SK-N-SH (cell line): ENCODE measurements around the gene C3orf20. TPM values are rescaled to one million over a fixed set of nuclear protein-coding genes. Genes with fewer than 3 reads are reported as not detected.

Experiments
- CTCF ChIA-PET: fragments of 300-600, 350-600 bp; formaldehyde crosslinking; extraction: SDS; loops from one replicate; lab custom pipeline; 2021; lab: Yijun Ruan, JAX
- POLR2A ChIA-PET: fragments of 350-600 bp; sonication (Branson Sonifier 250); formaldehyde crosslinking; extraction: SDS; loops from one replicate; lab custom pipeline; 2020; ENCODE audit warnings: antibody characterized with exemption, inconsistent platforms; lab: Yijun Ruan, JAX
- DNase-seq: peaks from one replicate; pipeline ENCODE4 v3.0.0; 2012
- H2AFZ ChIP-seq: fragments of 200-600 bp; sonication (generic); 2 replicates; pipeline ENCODE4 v1.8.1; 2016; ENCODE audit warnings: antibody characterized with exemption, mild to moderate bottlenecking, low read depth
- H3F3A ChIP-seq: fragments of 200-600 bp; sonication (generic); replicated peaks from 2 replicates; pipeline ENCODE3; 2016; ENCODE audit warnings: antibody characterized with exemption, mild to moderate bottlenecking; ENCODE audit not compliant: insufficient read depth
- H3K27ac ChIP-seq, 2 experiments: fragments of 200-500 bp in 1 of 2; fragments of 200-600 bp in 1 of 2; sonication (Bioruptor generic) in 1 of 2; sonication (generic), shearing (Covaris generic) in 1 of 2; 2 replicates each; pipeline versions ENCODE4 v1.5.1 to v1.6.1; 2014 to 2016; ENCODE audit warnings: low read depth in 2 of 2, inconsistent platforms in 1 of 2, low read length in 1 of 2, mild to moderate bottlenecking in 1 of 2, mixed read lengths in 1 of 2
- H3K27me3 ChIP-seq: fragments of 200-600 bp; sonication (generic), shearing (Covaris generic); 2 replicates; pipeline ENCODE4 v1.6.1; 2016; ENCODE audit warnings: mixed run types; ENCODE audit not compliant: insufficient read depth
- H3K36me3 ChIP-seq, 2 experiments: fragments of 200-500 bp in 1 of 2; fragments of 200-600 bp in 1 of 2; sonication (Bioruptor generic) in 1 of 2; sonication (generic) in 1 of 2; replicated peaks in 1 of 2; 2 replicates each; pipeline versions ENCODE3 to v1.5.1; 2014 to 2016; ENCODE audit warnings: low read length in 1 of 2, mild to moderate bottlenecking in 1 of 2; ENCODE audit not compliant: insufficient read depth in 2 of 2, control insufficient read depth in 1 of 2
- H3K4me1 ChIP-seq, 2 experiments: fragments of 200-500 bp in 1 of 2; fragments of 200-600 bp in 1 of 2; sonication (Bioruptor generic) in 1 of 2; sonication (generic), shearing (Covaris generic) in 1 of 2; 2 replicates each; pipeline versions ENCODE4 v1.5.1 to v1.6.1; 2014 to 2016; ENCODE audit warnings: low read depth in 1 of 2, low read length in 1 of 2, mixed run types in 1 of 2; ENCODE audit not compliant: insufficient read depth in 2 of 2, control insufficient read depth in 1 of 2
- H3K4me2 ChIP-seq: fragments of 200-600 bp; sonication (generic), shearing (Covaris generic); 2 replicates; pipeline ENCODE4 v1.6.1; 2017; ENCODE audit warnings: mixed run types
- H3K4me3 ChIP-seq, 2 experiments: fragments of 200-500 bp in 1 of 2; fragments of 200-600 bp in 1 of 2; sonication (Bioruptor generic) in 1 of 2; sonication (generic), shearing (Covaris generic) in 1 of 2; 2 replicates each; pipeline versions ENCODE4 v1.5.1 to v1.8.1; 2014 to 2016; ENCODE audit warnings: low read depth in 2 of 2, inconsistent platforms in 1 of 2, low read length in 1 of 2, mild to moderate bottlenecking in 1 of 2, mixed read lengths in 1 of 2, moderate library complexity in 1 of 2
- H3K79me2 ChIP-seq: fragments of 200-600 bp; sonication (generic); 2 replicates; pipeline ENCODE4 v1.8.1; 2017; ENCODE audit warnings: mild to moderate bottlenecking; ENCODE audit not compliant: insufficient read depth
- H3K9ac ChIP-seq: fragments of 200-600 bp; sonication (generic); 2 replicates; pipeline ENCODE4 v1.6.1; 2017; ENCODE audit warnings: mixed run types
- H3K9me2 ChIP-seq: fragments of 200-600 bp; sonication (generic); 2 replicates; pipeline ENCODE4 v1.6.1; 2017; ENCODE audit warnings: mixed run types
- H3K9me3 ChIP-seq: fragments of 200-600 bp; sonication (generic); 2 replicates; pipeline ENCODE4 v1.6.1; 2017; ENCODE audit warnings: mixed run types, mild to moderate bottlenecking, moderate library complexity
- H4K20me1 ChIP-seq: fragments of 200-600 bp; sonication (generic); 2 replicates; pipeline ENCODE4 v1.6.1; 2017; ENCODE audit warnings: mild to moderate bottlenecking, mixed run types; ENCODE audit not compliant: insufficient read depth
- CHD2 ChIP-seq: fragments of 150-350 bp; IDR thresholded peaks from 2 replicates; pipeline ENCODE4 v1.6.1; 2018; ENCODE audit warnings: low read length; ENCODE audit not compliant: partially characterized antibody
- CTCF ChIP-seq: fragments of 200-600 bp; sonication (generic); IDR thresholded peaks from 2 replicates; pipeline ENCODE4 v1.6.1; 2017; ENCODE audit warnings: antibody characterized with exemption, mild to moderate bottlenecking, moderate library complexity
- ELF1 ChIP-seq: IDR thresholded peaks from 2 replicates; pipeline ENCODE4 v1.4.0; 2012
- EP300 ChIP-seq, 2 experiments: IDR thresholded peaks; 2 replicates each; pipeline versions ENCODE4 v1.4.0 to v1.6.1; 2012; ENCODE audit warnings: borderline replicate concordance in 1 of 2, low read depth in 1 of 2, low read length in 1 of 2
- EZH2phosphoT487 ChIP-seq: fragments of 200-600 bp; sonication (generic); IDR thresholded peaks from 2 replicates; pipeline ENCODE4 v1.6.1; 2017; ENCODE audit warnings: low read depth, mixed run types, mild to moderate bottlenecking, antibody characterized with exemption, moderate library complexity, borderline replicate concordance
- FOSL2 ChIP-seq: IDR thresholded peaks from 2 replicates; pipeline ENCODE4 v1.4.0; 2012; ENCODE audit warnings: low read depth, mild to moderate bottlenecking, moderate library complexity, borderline replicate concordance
- MAX ChIP-seq: IDR thresholded peaks from 2 replicates; pipeline ENCODE4 v1.4.0; 2012; ENCODE audit warnings: low read depth
- NFIC ChIP-seq: IDR thresholded peaks from 2 replicates; pipeline ENCODE4 v1.4.0; 2012; ENCODE audit warnings: borderline replicate concordance
- NRF1 ChIP-seq: IDR thresholded peaks from 2 replicates; pipeline ENCODE4 v1.6.1; 2012; ENCODE audit warnings: low read depth, mild to moderate bottlenecking, low read length
- PBX3 ChIP-seq: IDR thresholded peaks from 2 replicates; pipeline ENCODE4; 2012
- RAD21 ChIP-seq: IDR thresholded peaks from 2 replicates; pipeline ENCODE4 v1.6.1; 2012; ENCODE audit warnings: mild to moderate bottlenecking, low read length
- RCOR1 ChIP-seq: fragments of 150-350 bp; IDR thresholded peaks from 2 replicates; pipeline ENCODE4 v1.6.1; 2017; ENCODE audit warnings: antibody characterized with exemption, low read length
- REST ChIP-seq: IDR thresholded peaks from 2 replicates; pipeline ENCODE4 v1.6.1; 2012; ENCODE audit warnings: mild to moderate bottlenecking, low read depth, low read length, moderate library complexity
- RXRA ChIP-seq: IDR thresholded peaks from 2 replicates; pipeline ENCODE4 v1.4.0; 2012; ENCODE audit warnings: low read depth, mild to moderate bottlenecking, borderline replicate concordance
- SMC3 ChIP-seq: IDR thresholded peaks from 2 replicates; pipeline ENCODE4 v1.6.1; 2012; ENCODE audit warnings: low read depth, low read length, improper control_type of control experiment
- WGBS: methylation state at CpG from one replicate; pipeline ENCODE4 v1.1.6; 2017; ENCODE audit warnings: low lambda C conversion rate; 5-methylcytosine and 5-hydroxymethylcytosine counted together
- polyA plus RNA-seq, 3 experiments: library from polyadenylated mRNA; depleted of rRNA; stranded (reverse); fragments of >200 nt; gene quantifications; 2 replicates each; pipeline ENCODE4 v1.2.3, GENCODE V29; 2012

The C3orf20 gene
- polyA plus RNA-seq, 1 of the 3 experiments (the other 2 are of a cell fraction), result not detected

- no peak overlapping the region for H3K4me2 ChIP-seq
- no peak overlapping the region for H3K9ac ChIP-seq
- no peaks in the 10 kb centered on the region for H3K9me3 ChIP-seq
- peaks cover 0 to 4% of the 10 kb centered on the region in 2 experiments; a peak in 1 of 4 replicates for H3K4me1 ChIP-seq
- WGBS, result no CpG with 5 or more reads among the region's 9 CpGs
- no peaks in the 10 kb centered on the region for H4K20me1 ChIP-seq
- no peaks in the 10 kb centered on the region for H3K9me2 ChIP-seq
- ChIA-PET CTCF (interaction anchor here (0.6 to 9.1 kb wide), 9 partner anchors 8 to 416 kb away, joined by 3 to 134 read pairs (median 10); no protein-coding TSS in a partner anchor), POLR2A (no interaction called here)
- H3K4me3 ChIP-seq, result no peak overlapping the region
- no peak overlapping the region for H2AFZ ChIP-seq
- DNase-seq, result no peak
- no peaks in the 10 kb centered on the region for H3K36me3 ChIP-seq
- no peak for TF ChIP-seq REST
- no peak overlapping the region for H3K27ac ChIP-seq
- H3K79me2 ChIP-seq, result no peaks in the 10 kb centered on the region
- no peaks in the 10 kb centered on the region for H3K27me3 ChIP-seq
- H3F3A ChIP-seq, result no peaks in the 10 kb centered on the region
Observed at GRCh38 chr3:14792691-14793121, 117.8 kb downstream of the C3orf20 start.

- Histone ChIP-seq H4K20me1 (no peaks in the 10 kb centered on the region), H3K9ac (no peak overlapping the region), H3F3A (no peaks in the 10 kb centered on the region), H3K36me3 (no peaks in the 10 kb centered on the region), H3K27me3 (no peaks in the 10 kb centered on the region), H3K4me3 (no peak overlapping the region), H2AFZ (no peak overlapping the region), H3K4me2 (no peak overlapping the region), H3K27ac (no peak overlapping the region), H3K79me2 (no peaks in the 10 kb centered on the region), H3K9me2 (no peaks in the 10 kb centered on the region), H3K4me1 (peaks cover 0 to 4% of the 10 kb centered on the region in 2 experiments; a peak in 1 of 4 replicates), H3K9me3 (no peaks in the 10 kb centered on the region)
- WGBS, result 51% methylated on average over 15 of the region's 15 CpGs
- ChIA-PET CTCF (interaction anchor here (0.7 to 9.1 kb wide), 8 partner anchors 9 to 129 kb away, joined by 3 to 134 read pairs (median 8); no protein-coding TSS in a partner anchor), POLR2A (no interaction called here)
- DNase-seq, result no peak
- TF ChIP-seq NRF1 (no peak), CHD2 (no peak), FOSL2 (no peak), RCOR1 (no peak), MAX (no peak), CTCF (no peak), RAD21 (no peak), RXRA (no peak), REST (no peak), EZH2phosphoT487 (no peak), PBX3 (no peak), SMC3 (no peak), EP300 (IDR thresholded peaks at IDR 0.05; ENCODE audit: borderline replicate concordance in 1 of 2, low read depth in 1 of 2, low read length in 1 of 2) (no peak), ELF1 (no peak), NFIC (no peak)
Observed at GRCh38 chr3:14793126-14793857, 118.4 kb downstream of the C3orf20 start.
